HepG2 (cell line): ENCODE measurements around the gene COPS7A. TPM values are rescaled to one million over a fixed set of nuclear protein-coding genes. Genes with fewer than 3 reads are reported as not detected.

Source experiments
- AFF4 ChIP-seq: sonication (generic); formaldehyde crosslinking; IDR thresholded peaks from 2 replicates; pipeline ENCODE4 v1.4.0; 2020; ENCODE audit warnings: missing genetic modification reagents
- BCL3 ChIP-seq: sonication (generic); formaldehyde crosslinking; IDR thresholded peaks from 2 replicates; pipeline ENCODE4 v1.5.1; 2020; ENCODE audit warnings: mild to moderate bottlenecking, missing genetic modification reagents, moderate library complexity
- CC2D1A ChIP-seq: sonication (generic); formaldehyde crosslinking; IDR thresholded peaks from 2 replicates; pipeline ENCODE4 v1.8.1; 2023; ENCODE audit warnings: mild to moderate bottlenecking, missing genetic modification reagents
- CREBL2 ChIP-seq: sonication (generic); formaldehyde crosslinking; IDR thresholded peaks from 2 replicates; pipeline ENCODE4 v1.8.1; 2023; ENCODE audit warnings: missing genetic modification reagents, mild to moderate bottlenecking, borderline replicate concordance
- GATAD1 ChIP-seq: IDR thresholded peaks from 2 replicates; pipeline ENCODE4 v1.6.1; 2016; ENCODE audit warnings: missing genetic modification reagents, missing compliant biosample characterization
- HNRNPK ChIP-seq: fragments of 200-400 bp; formaldehyde crosslinking; IDR thresholded peaks from 2 replicates; pipeline ENCODE4 v1.6.1; 2018; ENCODE audit warnings: low read length, low read depth, moderate library complexity, mild to moderate bottlenecking; ENCODE audit not compliant: poor library complexity, severe bottlenecking
- KLF16 ChIP-seq, 2 experiments: sonication (generic) in 1 of 2; formaldehyde crosslinking in 1 of 2; IDR thresholded peaks; 2 replicates each; pipeline versions ENCODE4 v1.6.1 to v1.8.0; 2016 to 2023; ENCODE audit warnings: missing genetic modification reagents in 2 of 2, missing compliant biosample characterization in 1 of 2
- MXD1 ChIP-seq: sonication (generic); formaldehyde crosslinking; IDR thresholded peaks from 2 replicates; pipeline ENCODE4 v1.4.0; 2020; ENCODE audit warnings: mild to moderate bottlenecking, missing genetic modification reagents
- NCOA5 ChIP-seq: sonication (generic); formaldehyde crosslinking; IDR thresholded peaks from 2 replicates; pipeline ENCODE4 v1.4.0; 2020; ENCODE audit warnings: missing genetic modification reagents
- NFYB ChIP-seq: sonication (generic); formaldehyde crosslinking; IDR thresholded peaks from 2 replicates; pipeline ENCODE4 v1.4.0; 2020; ENCODE audit warnings: missing genetic modification reagents
- POLR2G ChIP-seq: fragments of 200-400 bp; formaldehyde crosslinking; IDR thresholded peaks from 2 replicates; pipeline ENCODE4 v1.6.1; 2018; ENCODE audit warnings: mild to moderate bottlenecking, low read depth, low read length, moderate library complexity
- SIX4 ChIP-seq: sonication (generic); formaldehyde crosslinking; IDR thresholded peaks from 2 replicates; pipeline ENCODE4 v1.4.0; 2020; ENCODE audit warnings: missing genetic modification reagents
- SRF ChIP-seq: IDR thresholded peaks from 2 replicates; pipeline ENCODE4 v1.6.1; 2011; ENCODE audit warnings: mild to moderate bottlenecking, low read depth, low read length, moderate library complexity
- SRY ChIP-seq: sonication (generic); formaldehyde crosslinking; IDR thresholded peaks from 2 replicates; pipeline ENCODE4 v1.8.0; 2022; ENCODE audit warnings: mild to moderate bottlenecking, missing genetic modification reagents
- TBL1XR1 ChIP-seq: fragments of 150-350 bp; IDR thresholded peaks from 2 replicates; pipeline ENCODE4 v1.6.1; 2014; ENCODE audit warnings: borderline replicate concordance, low read length; ENCODE audit not compliant: partially characterized antibody
- YEATS2 ChIP-seq: sonication (generic); formaldehyde crosslinking; IDR thresholded peaks from 2 replicates; pipeline ENCODE4 v1.4.0; 2020; ENCODE audit warnings: missing genetic modification reagents, borderline replicate concordance
- ZNF12 ChIP-seq: sonication (generic); formaldehyde crosslinking; IDR thresholded peaks from 2 replicates; pipeline ENCODE4 v1.5.0; 2020; ENCODE audit warnings: missing genetic modification reagents
- ZNF205 ChIP-seq: IDR thresholded peaks from 2 replicates; pipeline ENCODE4 v1.6.1; 2018; ENCODE audit warnings: missing biosample characterization, missing genetic modification reagents
- ZNF335 ChIP-seq: sonication (generic); formaldehyde crosslinking; IDR thresholded peaks from 2 replicates; pipeline ENCODE4 v1.4.0; 2020; ENCODE audit warnings: missing genetic modification reagents
- ZNF354B ChIP-seq: sonication (generic); formaldehyde crosslinking; IDR thresholded peaks from 2 replicates; pipeline ENCODE4 v1.8.0; 2022; ENCODE audit warnings: mild to moderate bottlenecking, missing genetic modification reagents
- ZNF530 ChIP-seq: sonication (generic); formaldehyde crosslinking; IDR thresholded peaks from 2 replicates; pipeline ENCODE4 v1.5.0; 2020; ENCODE audit warnings: low read depth, mild to moderate bottlenecking, missing genetic modification reagents
- ZNF7 ChIP-seq: IDR thresholded peaks from 2 replicates; pipeline ENCODE4 v1.6.1; 2016; ENCODE audit warnings: missing biosample characterization, missing genetic modification reagents
- ZNF768 ChIP-seq: sonication (generic); formaldehyde crosslinking; IDR thresholded peaks from 2 replicates; pipeline ENCODE4 v1.4.0; 2020; ENCODE audit warnings: missing genetic modification reagents
- polyA plus RNA-seq, 8 experiments: library from polyadenylated mRNA; depleted of rRNA in 3 of 8; stranded (reverse) in 7 of 8; unstranded in 1 of 8; fragments of >200 nt; fragmentation: Illumina TruSeq in 4 of 8; extraction: Trizol in 4 of 8; gene quantifications; 2 replicates each; pipeline versions ENCODE4 v1.2.1 to v1.2.3, GENCODE V29; 2011 to 2016; ENCODE audit warnings: low read depth in 4 of 8, missing spikeins in 1 of 8, mixed read lengths in 1 of 8; ENCODE audit not compliant: insufficient read depth in 1 of 8
- total RNA-seq, 5 experiments: library from RNA; depleted of rRNA; stranded (reverse); fragments of >200 nt; fragmentation: Illumina TruSeq; extraction: Trizol; gene quantifications; 2 replicates each; pipeline ENCODE4 v1.2.3, GENCODE V29; 2016; ENCODE audit warnings: low read depth in 1 of 5

The COPS7A gene
- total and polyA plus RNA-seq, 2 of the 13 experiments (the other 11 are each of a cell fraction or from before 2014, with no cell fraction given), result 40.0 to 73.6 TPM

- peak; percentile 97 for TF ChIP-seq POLR2G
- TF ChIP-seq ZNF768 (CRISPR knock-in tag), result peak; percentile 14; the same call in 1 of the 2 replicates
- no peak for TF ChIP-seq ZNF530 (CRISPR knock-in tag)
- no peak for TF ChIP-seq ZNF354B (CRISPR knock-in tag)
- TF ChIP-seq AFF4 (CRISPR knock-in tag), result no peak
- TF ChIP-seq NFYB (CRISPR knock-in tag), result peak; percentile 29; the same call in 1 of the 2 replicates
- TF ChIP-seq NCOA5, result no peak
- no peak for TF ChIP-seq SRF
- TF ChIP-seq ZNF12 (CRISPR knock-in tag), result no peak; the same call in 1 of the 2 replicates
- no peak for TF ChIP-seq ZNF205
- peak; percentile 24 for TF ChIP-seq TBL1XR1
- peak; percentile 81; the same call in 1 of the 2 replicates for TF ChIP-seq YEATS2 (CRISPR knock-in tag)
- TF ChIP-seq BCL3, result 0 out of 2 replicates have a peak, but pooled peaks have one; percentile 88
- no peak for TF ChIP-seq ZNF7 (CRISPR knock-in tag)
- peak; percentile 46; the same call in 1 of the 2 replicates for TF ChIP-seq CREBL2 (CRISPR knock-in tag)
- peak; percentile 53; the same call in 1 of the 2 replicates for TF ChIP-seq SIX4 (CRISPR knock-in tag)
- TF ChIP-seq GATAD1, result peak; percentile 80
- TF ChIP-seq KLF16 (CRISPR knock-in tag; IDR thresholded peaks at IDR 0.05), result peak in 1 of 2 experiments; percentile 26; a peak in 2 of 4 replicates
- peak; percentile 82 for TF ChIP-seq HNRNPK
- TF ChIP-seq CC2D1A (CRISPR knock-in tag), result 0 out of 2 replicates have a peak, but pooled peaks have one; percentile 20
- peak; percentile 74; the same call in 1 of the 2 replicates for TF ChIP-seq ZNF335
- TF ChIP-seq MXD1 (CRISPR knock-in tag), result peak; percentile 91
- peak; percentile 89 for TF ChIP-seq SRY (CRISPR knock-in tag)
These were observed 29.3 kb downstream of the COPS7A start, which contains the start of gene MLF2 (continued) for GRCh38 chr12:6752921-6753771.
